Activated T-helper 17 cell treated with anti-CD3 and anti-CD28 coated beads, Interleukin-2, amount 50 U/mL, for 72 hours (primary cell): Measurements from ENCODE around the gene ST3GAL5. TPM values are rescaled to one million over a fixed set of nuclear protein-coding genes. Genes with fewer than 3 reads are reported as not detected.
"Not testable (repeated sequence)": the region's sequence is repeated elsewhere in the genome, so short reads cannot be mapped to it uniquely, and the experiment has no call there.

Experiments used
- ATAC-seq: fragments of 150-1000 bp; cut with Tn5 transposase; replicated peaks from 2 replicates; pipeline ENCODE4 v1.10.0; 2021; ENCODE audit warnings: mild to moderate bottlenecking, moderate library complexity
- H3K27ac Mint-ChIP-seq: one replicate; pipeline ENCODE4 v1.8.0; 2022; ENCODE audit warnings: mixed read lengths
- H3K27me3 Mint-ChIP-seq: one replicate; pipeline ENCODE4 v1.8.0; 2022; ENCODE audit warnings: mixed read lengths
- H3K36me3 Mint-ChIP-seq: one replicate; pipeline ENCODE4 v1.8.0; 2022; ENCODE audit warnings: low read depth, mild to moderate bottlenecking, mixed read lengths
- H3K4me1 Mint-ChIP-seq: one replicate; pipeline ENCODE4 v1.8.0; 2022; ENCODE audit warnings: mixed read lengths
- H3K4me3 Mint-ChIP-seq: one replicate; pipeline ENCODE4 v1.8.0; 2022; ENCODE audit warnings: mild to moderate bottlenecking, mixed read lengths
- H3K9me3 Mint-ChIP-seq: one replicate; pipeline ENCODE4 v1.8.0; 2022; ENCODE audit warnings: mixed read lengths
- total RNA-seq, 2 donors: library from RNA; stranded (reverse); gene quantifications; one replicate each; pipeline ENCODE4 v1.2.3, GENCODE V29; 2022

Gene ST3GAL5
- 10 to 100 TPM in 1 of 2 donors, 1 to 10 TPM in 1; 7.6 to 13.7 TPM for total RNA-seq

DNA sequence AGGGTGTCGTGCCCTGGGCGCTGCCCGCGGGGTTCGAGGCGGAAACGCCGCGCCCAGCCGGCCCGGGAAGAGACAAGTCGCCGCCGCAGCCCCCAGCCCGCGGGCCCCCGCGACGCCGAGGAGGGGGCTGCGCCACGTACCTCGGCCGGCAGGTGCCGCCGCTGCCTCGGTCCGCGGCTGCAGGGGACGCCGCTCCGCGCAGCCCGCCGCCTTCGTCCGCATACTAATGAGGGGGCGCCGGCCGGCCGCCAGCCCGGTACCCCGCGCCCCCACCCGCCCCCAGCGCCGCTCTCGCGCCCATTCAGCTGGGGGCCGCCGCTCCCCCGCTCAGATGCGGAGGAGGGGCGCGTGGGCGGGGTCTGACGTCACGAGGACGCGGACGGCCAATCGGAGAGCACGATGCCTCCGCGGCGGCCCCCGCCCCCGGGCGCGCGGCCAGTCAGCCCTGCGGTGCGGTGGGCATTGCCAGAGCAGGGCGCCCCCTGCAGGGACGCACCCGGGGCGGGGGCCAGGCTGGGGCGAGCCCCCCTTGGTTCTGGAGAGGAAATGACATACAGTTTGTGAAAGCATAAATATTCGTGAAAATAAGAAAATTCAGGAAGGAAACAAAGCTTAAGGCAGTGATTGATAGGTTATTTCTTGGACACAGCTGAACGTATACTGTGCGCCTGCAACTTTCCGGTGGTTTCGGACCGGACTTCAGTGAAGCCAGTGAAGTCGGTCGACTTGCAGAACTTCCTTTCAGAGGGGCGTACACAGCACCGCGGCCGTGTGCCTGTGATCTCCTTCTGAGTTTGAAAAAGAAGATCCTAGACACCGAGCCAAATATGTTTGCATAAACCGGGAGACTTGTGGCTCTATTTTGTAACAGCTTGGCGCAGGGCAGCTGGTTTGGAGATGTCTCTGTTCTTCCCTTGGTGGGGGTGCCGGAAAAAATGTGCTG lies at the start of gene ST3GAL5:
Gene ST3GAL5, minus strand, starts transcription at position 307 of the 943 bp plus-strand sequence. Its CDS starts 85 bp downstream, at position 222.
- Mint-ChIP-seq H3K27me3 (no peaks in the 10 kb centered on the region), H3K9me3 (no peaks in the 10 kb centered on the region), H3K4me3 (peak within 1 kb of the TSS; percentile 90), H3K4me1 (peaks cover 23% of the 10 kb centered on the region), H3K36me3 (no peaks in the 10 kb centered on the region), H3K27ac (peak within 1 kb of the TSS; percentile 72)
- peak; percentile 79 for ATAC-seq

DNA sequence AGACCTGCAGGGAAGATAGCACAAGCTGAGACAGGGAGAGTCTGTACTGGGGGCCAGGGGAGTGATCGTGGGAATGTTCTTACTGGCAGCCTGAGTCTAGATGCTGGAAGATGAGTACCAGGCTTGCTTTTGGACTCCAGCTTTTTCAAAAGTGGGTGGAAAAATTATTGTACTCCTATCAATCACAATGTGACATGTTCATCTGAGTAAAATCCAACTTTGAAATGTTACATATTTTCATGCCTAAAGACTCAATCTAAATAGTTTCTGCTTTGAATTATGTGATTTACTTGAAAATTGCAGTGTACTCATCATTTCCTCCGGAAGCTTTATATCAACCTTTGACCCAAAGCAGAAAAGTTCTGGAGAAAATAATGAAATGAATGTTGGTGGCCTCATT lies 49.7 kb upstream of the ST3GAL5 start:
- no peak for ATAC-seq
- peaks cover 11% of the 10 kb centered on the region for H3K9me3 Mint-ChIP-seq
- peaks cover 3% of the 10 kb centered on the region for H3K4me1 Mint-ChIP-seq
- H3K36me3 Mint-ChIP-seq: no peaks in the 10 kb centered on the region
- H3K4me3 Mint-ChIP-seq: no peak overlapping the region
- H3K27ac Mint-ChIP-seq: no peak overlapping the region
- H3K27me3 Mint-ChIP-seq: no peaks in the 10 kb centered on the region

DNA sequence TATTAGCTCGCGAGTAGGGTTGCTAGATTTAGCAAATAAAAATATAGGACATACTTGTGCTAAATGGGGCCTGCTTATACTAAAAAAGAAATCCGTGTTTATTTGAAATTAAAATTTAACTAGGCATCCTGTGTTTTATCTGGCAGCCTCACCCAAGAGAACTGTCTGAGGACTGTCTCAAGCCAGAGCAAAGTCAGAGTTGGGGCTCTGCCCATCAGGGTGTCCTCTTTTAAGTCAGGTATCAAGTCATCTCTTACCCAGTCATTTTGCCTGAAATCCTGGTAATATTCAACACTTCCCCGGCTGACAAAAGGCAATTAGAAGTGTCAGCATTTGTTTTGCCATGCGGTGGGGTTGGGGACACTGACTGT lies 48.3 kb upstream of the ST3GAL5 start:
- Mint-ChIP-seq H3K36me3 (no peaks in the 10 kb centered on the region), H3K4me3 (no peak overlapping the region), H3K4me1 (peaks cover 3% of the 10 kb centered on the region), H3K27ac (no peak overlapping the region), H3K9me3 (peaks cover 5% of the 10 kb centered on the region), H3K27me3 (no peaks in the 10 kb centered on the region)
- ATAC-seq: no peak

DNA sequence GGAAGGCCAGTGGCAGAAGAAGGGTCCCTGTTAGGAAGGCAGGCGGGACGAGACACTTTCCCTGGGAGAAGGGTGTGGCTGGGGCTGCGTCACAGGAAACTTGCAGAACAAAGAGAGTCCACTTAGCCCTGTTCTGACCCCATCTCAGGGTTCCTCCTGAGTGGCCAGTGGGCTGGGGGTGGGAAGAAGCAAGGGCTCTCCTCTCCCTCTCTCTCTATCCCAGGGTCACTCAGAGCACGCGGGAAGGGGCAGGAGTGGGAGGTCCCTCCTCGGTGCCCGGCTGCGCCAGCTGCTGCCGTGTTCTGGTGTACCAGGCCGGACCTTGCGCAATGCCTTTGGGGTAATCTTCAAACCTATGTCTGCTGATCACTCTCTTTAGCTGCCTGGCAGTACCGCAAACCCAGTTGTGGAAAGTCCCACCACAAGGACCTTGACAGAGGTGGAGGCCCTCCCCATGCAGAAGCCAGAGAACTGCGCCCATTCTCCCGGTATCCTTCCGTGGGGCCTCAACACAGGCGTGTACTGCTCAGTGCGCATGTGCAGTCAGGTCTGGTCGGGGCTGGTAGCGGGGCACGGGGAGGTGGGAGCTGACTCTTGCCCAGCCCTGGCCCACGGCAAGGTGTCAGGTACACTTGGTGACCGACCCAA lies 47.8 kb upstream of the ST3GAL5 start:
- Mint-ChIP-seq H3K4me3 (no peak overlapping the region), H3K36me3 (no peaks in the 10 kb centered on the region)

DNA sequence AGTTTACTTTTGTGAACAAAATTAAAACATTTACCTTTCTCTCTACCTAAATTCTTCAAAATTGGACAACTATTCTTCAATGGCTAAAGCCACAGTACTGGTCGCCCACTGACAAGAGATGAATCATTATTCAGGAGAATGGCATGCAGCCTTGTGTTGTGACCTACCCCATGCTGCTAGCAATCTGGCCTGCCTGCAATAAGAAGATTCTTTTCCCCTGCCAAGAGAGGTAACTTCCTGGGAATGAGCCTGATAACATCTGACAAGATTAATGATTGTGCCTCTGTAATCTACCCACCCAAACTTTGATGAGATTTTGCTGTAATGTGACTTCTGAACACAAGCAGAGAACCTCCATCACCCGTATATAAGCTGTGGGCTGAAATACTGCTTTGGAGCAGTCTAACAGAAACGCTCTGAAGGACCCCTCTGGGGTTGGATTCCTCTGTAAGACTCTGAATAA lies 47.0 kb upstream of the ST3GAL5 start:
- no peaks in the 10 kb centered on the region for H3K9me3 Mint-ChIP-seq
- no peak overlapping the region for H3K27ac Mint-ChIP-seq
- H3K4me1 Mint-ChIP-seq: peaks cover 3% of the 10 kb centered on the region
- no peaks in the 10 kb centered on the region for H3K27me3 Mint-ChIP-seq
- no peaks in the 10 kb centered on the region for H3K36me3 Mint-ChIP-seq
- no peak for ATAC-seq
- no peak overlapping the region for H3K4me3 Mint-ChIP-seq

More for the DNA sequence above, 47.8 kb upstream of the ST3GAL5 start:
- ATAC-seq: no peak
- H3K9me3 Mint-ChIP-seq: peaks cover 4% of the 10 kb centered on the region
- H3K27me3 Mint-ChIP-seq: no peaks in the 10 kb centered on the region
- H3K4me1 Mint-ChIP-seq: peaks cover 3% of the 10 kb centered on the region
- H3K27ac Mint-ChIP-seq: no peak overlapping the region

DNA sequence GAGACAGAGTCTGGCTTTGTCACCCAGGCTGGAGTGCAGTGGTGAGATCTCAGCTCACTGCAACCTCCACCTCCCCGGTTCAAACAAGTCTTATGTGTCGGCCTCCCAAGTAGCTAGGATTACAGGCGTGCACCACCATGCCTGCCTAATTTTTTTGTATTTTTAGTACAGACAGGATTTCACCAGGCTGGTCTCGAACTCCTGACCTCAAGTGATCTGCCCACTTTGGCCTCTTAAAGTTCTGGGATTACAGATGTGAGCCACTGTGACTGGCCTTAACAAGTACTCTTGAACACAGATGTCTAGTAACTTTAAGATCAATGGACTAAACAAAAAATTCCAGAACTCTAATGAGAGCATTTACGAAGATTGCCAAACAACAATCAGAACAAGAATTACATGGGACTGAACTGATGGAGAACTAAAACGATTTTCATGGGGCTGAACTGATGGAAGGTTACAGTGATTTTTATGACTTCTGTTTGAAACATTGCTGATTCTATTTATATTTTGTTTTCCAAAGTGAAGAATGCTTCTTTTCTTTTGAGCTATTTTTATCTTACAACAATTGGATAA lies 46.5 kb upstream of the ST3GAL5 start:
- no peaks in the 10 kb centered on the region for H3K9me3 Mint-ChIP-seq
- no peak overlapping the region for H3K4me3 Mint-ChIP-seq
- no peak for ATAC-seq
- H3K4me1 Mint-ChIP-seq: peaks cover 3% of the 10 kb centered on the region
- H3K36me3 Mint-ChIP-seq: no peaks in the 10 kb centered on the region
- no peaks in the 10 kb centered on the region for H3K27me3 Mint-ChIP-seq
- no peak overlapping the region for H3K27ac Mint-ChIP-seq

DNA sequence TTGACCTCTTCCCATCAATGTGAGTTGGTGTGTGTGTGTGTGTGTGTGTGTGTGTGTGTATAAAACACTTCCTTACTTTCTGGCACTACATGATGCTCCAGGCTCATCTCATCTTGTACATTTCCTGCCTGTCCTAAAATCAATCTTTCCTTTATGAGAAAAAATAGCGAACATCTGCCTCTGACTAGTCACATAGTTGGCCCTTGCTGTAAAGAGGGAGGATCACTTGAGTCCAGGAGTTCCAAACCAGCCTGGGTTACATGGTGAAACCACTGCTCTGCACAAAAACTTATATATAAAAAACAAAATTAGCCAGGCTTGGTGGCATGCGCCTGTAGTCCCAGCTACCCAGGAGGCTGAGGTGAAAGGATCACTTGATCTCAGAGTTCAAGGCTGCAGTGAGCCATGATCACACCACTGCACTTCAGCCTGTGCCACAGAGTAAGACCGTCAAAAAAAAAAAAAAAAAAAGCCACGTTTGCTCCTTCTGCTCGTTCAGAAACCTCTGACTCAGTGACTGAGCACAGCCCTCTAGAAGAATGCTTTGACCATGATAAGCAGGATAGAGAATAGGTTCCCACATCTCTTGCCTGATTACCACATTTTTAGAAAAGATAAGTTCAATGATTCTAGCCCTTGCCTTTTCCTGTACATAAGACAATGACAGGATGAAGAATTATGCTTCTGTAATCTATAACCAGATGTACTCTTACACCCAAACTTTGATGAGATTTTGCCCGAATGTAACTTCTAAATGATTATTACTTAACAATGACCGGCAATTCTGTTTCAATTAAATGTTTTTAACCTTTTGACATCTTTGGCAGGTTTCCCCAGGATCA lies 45.2 kb upstream of the ST3GAL5 start:
- Mint-ChIP-seq H3K36me3 (no peaks in the 10 kb centered on the region), H3K4me3 (no peak overlapping the region), H3K27ac (no peak overlapping the region), H3K9me3 (no peaks in the 10 kb centered on the region), H3K27me3 (no peaks in the 10 kb centered on the region), H3K4me1 (peaks cover 3% of the 10 kb centered on the region)
- ATAC-seq: peak; percentile 95

DNA sequence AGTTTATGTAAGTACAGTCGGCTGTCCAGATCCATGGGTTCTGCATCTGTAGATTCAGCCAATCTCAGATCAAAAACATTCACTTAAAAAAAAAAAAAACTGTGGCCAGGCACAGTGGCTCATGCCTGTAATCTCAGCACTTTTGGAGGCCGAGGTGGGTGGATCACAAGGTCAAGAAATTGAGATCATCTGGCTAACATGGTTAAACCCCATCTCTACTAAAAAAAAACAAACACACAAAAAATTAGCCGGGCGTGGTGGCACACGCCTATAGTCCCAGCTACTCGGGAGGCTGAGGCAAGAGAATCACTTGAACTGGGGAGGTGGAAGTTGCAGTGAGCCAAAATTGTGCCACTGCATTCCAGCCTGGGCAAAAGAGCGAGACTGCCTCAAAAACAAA lies 42.4 kb upstream of the ST3GAL5 start:
- H3K9me3 Mint-ChIP-seq, H3K36me3 Mint-ChIP-seq, H3K27me3 Mint-ChIP-seq, H3K4me1 Mint-ChIP-seq, H3K27ac Mint-ChIP-seq, H3K4me3 Mint-ChIP-seq, ATAC-seq: not testable (repeated sequence)

DNA sequence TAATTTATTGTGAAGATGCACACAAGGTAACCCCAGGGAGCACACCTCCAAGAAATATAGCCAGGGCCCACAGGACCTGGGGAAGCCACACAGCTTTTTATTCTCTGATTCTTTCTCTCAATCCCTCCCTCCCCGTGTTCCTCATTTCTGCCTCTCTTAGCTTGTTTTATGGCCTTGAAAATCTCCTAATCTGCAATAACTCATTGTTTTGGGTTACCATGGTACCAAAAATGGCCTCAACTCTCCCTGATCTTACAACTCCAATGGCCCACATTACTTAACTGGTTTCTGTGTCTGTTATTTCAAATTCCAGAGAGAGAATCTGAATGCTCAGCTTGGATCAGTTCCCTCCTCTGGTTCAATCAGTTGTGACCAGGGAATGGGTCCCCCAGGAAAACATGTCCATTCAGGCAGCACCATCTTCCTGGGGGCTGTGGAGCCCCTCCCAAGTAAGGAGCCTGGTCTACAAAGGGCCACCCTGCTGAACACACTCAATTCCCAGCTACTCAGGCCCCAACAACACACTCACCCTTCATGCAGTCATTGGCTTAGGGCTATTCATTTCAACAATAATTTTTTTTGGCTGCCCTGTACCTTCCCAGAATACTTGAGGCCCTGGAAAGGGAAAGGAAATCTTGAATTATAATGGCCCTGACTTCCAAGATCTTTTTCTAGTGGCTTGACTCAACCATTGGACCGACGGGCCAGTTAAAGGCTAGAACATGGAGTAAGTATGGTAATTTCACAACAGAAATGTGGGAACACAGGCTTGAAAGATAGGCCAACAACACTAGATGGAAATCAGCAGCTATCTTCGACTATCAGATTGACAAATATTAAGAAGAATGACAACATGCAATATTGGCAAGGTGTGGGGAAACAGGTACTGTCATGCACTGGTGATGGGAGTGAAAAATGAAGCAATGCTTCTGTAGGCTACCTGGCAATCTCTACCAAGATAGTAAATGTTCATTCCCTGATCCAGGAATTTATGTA lies 41.6 kb upstream of the ST3GAL5 start:
- no peaks in the 10 kb centered on the region for H3K9me3 Mint-ChIP-seq
- no peak for ATAC-seq
- H3K4me1 Mint-ChIP-seq: peaks cover 3% of the 10 kb centered on the region
- H3K4me3 Mint-ChIP-seq: no peak overlapping the region
- peaks cover 5% of the 10 kb centered on the region for H3K27me3 Mint-ChIP-seq
- no peak overlapping the region for H3K27ac Mint-ChIP-seq
- no peaks in the 10 kb centered on the region for H3K36me3 Mint-ChIP-seq

DNA sequence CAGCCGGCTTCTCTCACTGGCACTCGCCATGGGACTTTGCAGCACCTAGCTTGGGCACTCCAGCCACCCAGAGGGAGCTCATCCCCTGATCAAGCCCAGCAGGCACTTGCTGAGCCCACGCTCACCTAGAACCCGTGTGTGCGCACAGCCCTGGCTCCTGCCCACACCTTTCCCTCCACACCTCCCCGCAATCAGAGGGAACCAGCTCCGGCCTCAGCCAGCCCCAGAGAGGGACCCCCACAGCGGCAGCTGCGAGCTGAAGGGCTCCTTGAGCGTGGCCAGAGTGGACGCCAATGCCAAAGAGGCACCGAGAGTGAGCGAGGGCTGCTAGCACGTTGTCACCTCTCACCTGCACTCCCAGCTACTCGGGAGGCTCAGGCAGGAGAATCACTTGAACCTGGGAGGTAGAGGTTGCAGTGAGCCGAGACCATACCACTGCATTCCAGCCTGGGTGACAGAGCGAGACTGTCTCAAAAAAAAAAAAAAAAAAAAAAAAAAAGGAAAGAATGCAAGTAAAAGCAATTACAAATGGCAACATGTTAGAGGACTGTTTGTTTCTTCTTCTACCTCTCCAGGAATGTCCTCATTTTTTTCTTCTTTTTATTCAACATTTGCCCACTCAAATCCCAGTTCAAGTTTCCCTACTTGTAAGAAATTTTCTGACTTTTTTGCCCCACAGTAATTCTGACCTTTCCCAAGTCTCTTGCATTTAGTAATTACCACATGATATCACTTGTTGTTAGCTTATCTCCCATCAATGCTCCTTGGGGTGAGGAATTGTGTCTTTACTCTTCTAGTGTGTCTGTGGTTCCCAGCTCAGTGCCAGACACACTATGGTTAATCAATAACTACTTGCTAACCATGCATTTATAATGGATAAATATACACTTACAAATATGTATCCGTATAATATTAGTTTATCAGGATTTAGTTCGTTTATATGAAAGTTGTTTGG lies 40.6 kb upstream of the ST3GAL5 start:
- H3K4me1 Mint-ChIP-seq: peaks cover 8% of the 10 kb centered on the region
- no peaks in the 10 kb centered on the region for H3K9me3 Mint-ChIP-seq
- H3K36me3 Mint-ChIP-seq: no peaks in the 10 kb centered on the region
- H3K27ac Mint-ChIP-seq: no peak overlapping the region
- H3K27me3 Mint-ChIP-seq: peaks cover 9% of the 10 kb centered on the region
- no peak overlapping the region for H3K4me3 Mint-ChIP-seq
- no peak for ATAC-seq

DNA sequence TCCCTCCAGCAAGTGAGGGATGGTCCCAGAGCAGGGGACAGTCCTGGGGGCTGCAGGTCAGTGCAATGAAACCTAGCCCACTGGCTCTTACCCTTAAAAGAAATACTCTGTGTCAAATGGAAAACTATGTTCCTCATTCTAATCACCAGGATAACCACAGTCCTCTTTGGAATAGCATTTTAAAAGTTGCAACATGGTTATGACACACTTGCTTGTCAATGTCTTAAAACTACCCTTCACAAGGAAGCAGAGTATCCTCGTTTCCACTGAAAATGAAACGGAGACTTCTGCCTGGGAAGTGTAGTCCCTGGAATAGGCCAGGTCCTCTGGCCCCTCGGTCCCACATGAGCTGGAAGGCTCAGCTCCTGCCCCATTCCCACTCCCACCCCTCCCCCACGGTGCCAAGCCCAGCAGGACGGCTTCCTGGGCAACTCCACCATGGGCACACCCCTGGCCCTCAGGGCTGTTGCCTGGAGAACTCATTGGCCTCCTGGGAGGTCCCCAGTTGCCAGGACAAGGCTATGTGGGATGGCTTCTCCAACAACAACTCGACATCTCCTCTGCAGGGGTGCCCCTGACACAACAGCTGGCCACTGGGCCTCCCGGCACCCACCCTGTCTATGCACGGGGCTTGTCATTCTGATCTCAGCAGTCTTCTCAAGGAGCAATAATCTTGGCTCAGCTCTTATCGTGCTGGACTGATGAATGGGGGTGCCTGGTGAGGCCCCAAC lies 38.3 kb upstream of the ST3GAL5 start:
- no peaks in the 10 kb centered on the region for H3K36me3 Mint-ChIP-seq
- no peaks in the 10 kb centered on the region for H3K9me3 Mint-ChIP-seq
- no peak overlapping the region for H3K27ac Mint-ChIP-seq
- peaks cover 5% of the 10 kb centered on the region for H3K4me1 Mint-ChIP-seq
- ATAC-seq: no peak
- H3K4me3 Mint-ChIP-seq: no peak overlapping the region
- peaks cover 9% of the 10 kb centered on the region for H3K27me3 Mint-ChIP-seq

DNA sequence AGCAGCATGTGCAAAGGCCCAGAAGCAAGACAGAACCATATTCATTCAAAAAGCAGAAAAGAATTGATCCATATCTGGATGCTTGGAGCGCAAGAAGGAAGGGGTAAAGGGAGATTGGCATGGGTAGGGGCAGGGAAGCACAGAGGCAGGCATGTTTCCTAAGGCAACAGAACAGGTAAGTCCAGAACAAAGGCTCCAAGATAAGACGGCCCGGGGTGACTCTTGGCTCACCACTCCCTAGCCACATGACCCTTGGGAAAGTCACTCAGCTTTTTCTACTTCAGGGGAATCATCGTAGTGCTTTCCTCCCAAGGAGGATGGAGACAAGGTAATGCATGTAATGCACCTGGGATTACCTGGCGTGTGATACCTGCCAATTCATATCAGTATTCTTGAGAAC lies 37.7 kb upstream of the ST3GAL5 start:
- H3K4me1 Mint-ChIP-seq: peaks cover 5% of the 10 kb centered on the region
- no peak for ATAC-seq
- no peaks in the 10 kb centered on the region for H3K9me3 Mint-ChIP-seq
- H3K4me3 Mint-ChIP-seq: no peak overlapping the region
- peaks cover 9% of the 10 kb centered on the region for H3K27me3 Mint-ChIP-seq
- H3K36me3 Mint-ChIP-seq: no peaks in the 10 kb centered on the region
- H3K27ac Mint-ChIP-seq: no peak overlapping the region
